Measurements from ENCODE around the gene ZDHHC12. TPM values are rescaled to one million over a fixed set of nuclear protein-coding genes. Genes with fewer than 3 reads are reported as not detected.
"Not testable (repeated sequence)": the region's sequence is repeated elsewhere in the genome, so short reads cannot be mapped to it uniquely, and the experiment has no call there.

The ZDHHC12 gene
- total and polyA plus RNA-seq, 3 donors from 2014 or later, result 36.4 to 57.5 (median 39.3) TPM

DNA sequence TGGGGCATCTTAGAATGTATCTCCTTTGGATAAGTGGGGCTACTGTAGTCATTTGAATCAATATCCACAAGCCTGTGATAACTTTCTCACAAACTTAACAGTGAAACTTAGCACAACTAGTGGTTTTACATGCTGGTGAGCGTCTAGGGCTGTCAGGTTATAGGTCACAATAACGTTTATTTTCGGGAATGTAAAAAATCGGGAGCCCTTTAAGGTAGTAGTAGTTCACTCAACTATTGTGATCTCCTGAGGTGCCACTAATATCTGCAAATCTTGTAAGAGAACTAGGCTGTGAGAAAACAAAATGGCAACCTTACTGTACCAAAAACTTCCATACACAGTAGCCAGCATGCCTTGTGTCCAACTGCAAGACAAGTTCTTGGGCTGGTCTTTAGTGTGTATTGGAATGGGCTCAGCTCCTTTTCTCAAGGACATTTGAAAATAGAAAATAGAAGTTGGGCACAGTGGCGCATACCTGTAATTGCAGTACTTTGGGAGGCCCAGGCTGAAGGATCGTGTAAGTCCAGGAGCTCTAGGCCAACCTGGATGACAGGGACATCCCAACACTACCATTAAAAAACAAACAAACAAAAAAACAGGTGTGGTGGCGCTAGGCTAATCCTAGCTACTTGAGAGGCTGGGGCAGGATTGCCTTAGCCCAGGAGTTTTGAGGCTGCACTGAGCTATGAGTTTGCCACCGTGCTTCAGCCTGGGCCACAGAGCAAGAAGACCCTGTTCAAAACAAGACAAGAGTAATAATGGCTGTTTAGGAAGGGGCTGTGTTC, 26.8 kb downstream of the ZDHHC12 start:
- TF ChIP-seq POLR2A (IDR thresholded peaks at IDR 0.05), result no peak
- TF ChIP-seq, protein P1, sequence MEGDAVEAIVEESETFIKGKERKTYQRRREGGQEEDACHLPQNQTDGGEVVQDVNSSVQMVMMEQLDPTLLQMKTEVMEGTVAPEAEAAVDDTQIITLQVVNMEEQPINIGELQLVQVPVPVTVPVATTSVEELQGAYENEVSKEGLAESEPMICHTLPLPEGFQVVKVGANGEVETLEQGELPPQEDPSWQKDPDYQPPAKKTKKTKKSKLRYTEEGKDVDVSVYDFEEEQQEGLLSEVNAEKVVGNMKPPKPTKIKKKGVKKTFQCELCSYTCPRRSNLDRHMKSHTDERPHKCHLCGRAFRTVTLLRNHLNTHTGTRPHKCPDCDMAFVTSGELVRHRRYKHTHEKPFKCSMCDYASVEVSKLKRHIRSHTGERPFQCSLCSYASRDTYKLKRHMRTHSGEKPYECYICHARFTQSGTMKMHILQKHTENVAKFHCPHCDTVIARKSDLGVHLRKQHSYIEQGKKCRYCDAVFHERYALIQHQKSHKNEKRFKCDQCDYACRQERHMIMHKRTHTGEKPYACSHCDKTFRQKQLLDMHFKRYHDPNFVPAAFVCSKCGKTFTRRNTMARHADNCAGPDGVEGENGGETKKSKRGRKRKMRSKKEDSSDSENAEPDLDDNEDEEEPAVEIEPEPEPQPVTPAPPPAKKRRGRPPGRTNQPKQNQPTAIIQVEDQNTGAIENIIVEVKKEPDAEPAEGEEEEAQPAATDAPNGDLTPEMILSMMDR (IDR thresholded peaks at IDR 0.05), result no peak
- Histone ChIP-seq H3K4me3 (no peak overlapping the region), H3K36me3 (ENCODE audit: low read depth, missing control alignments) (no peaks in the 10 kb centered on the region), H3K27ac (no peak overlapping the region), H3K27me3 (no peaks in the 10 kb centered on the region), H3K9me3 (no peaks in the 10 kb centered on the region), H3K4me1 (no peaks in the 10 kb centered on the region)
- DNase-seq, result no peak
- intact Hi-C loops (cut with DNase I; ENCODE audit: low total_unique reads), result no loop called here
- 72 to 73% methylated on average over 8 of the region's 8 CpGs for WGBS, 2 donors

DNA sequence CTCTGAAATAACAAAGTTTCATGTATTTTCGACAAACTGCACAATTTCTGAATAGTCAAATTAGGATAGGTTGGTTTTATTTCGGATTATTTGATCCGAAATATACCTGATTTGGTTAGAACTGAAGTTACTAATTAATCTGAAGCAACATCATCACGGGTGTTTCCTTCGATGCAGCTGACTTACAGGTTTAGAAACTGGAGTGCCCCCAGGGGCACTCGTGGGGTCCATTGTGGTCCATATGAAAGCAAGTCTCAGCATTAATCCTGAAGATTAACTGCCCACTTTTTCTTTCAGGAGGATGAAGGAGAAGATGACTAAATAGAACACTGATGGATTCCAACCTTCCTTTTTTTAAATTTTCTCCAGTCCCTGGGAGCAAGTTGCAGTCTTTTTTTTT, 29.6 kb downstream of the ZDHHC12 start:
- no peaks in the 10 kb centered on the region for H3K9me3 ChIP-seq
- TF ChIP-seq, protein P1 (IDR thresholded peaks at IDR 0.05), result no peak
- no peak for TF ChIP-seq POLR2A (IDR thresholded peaks at IDR 0.05)
- no peaks in the 10 kb centered on the region for H3K36me3 ChIP-seq (ENCODE audit: low read depth, missing control alignments)
- H3K4me1 ChIP-seq, result peaks cover 12% of the 10 kb centered on the region
- H3K4me3 ChIP-seq, result no peak overlapping the region
- DNase-seq, result no peak
- H3K27ac ChIP-seq, result no peak overlapping the region
- intact Hi-C loops (cut with DNase I; ENCODE audit: low total_unique reads), result no loop called here
- 78 to 81% methylated on average over 6 of the region's 6 CpGs for WGBS, 2 donors
- H3K27me3 ChIP-seq, result no peaks in the 10 kb centered on the region

DNA sequence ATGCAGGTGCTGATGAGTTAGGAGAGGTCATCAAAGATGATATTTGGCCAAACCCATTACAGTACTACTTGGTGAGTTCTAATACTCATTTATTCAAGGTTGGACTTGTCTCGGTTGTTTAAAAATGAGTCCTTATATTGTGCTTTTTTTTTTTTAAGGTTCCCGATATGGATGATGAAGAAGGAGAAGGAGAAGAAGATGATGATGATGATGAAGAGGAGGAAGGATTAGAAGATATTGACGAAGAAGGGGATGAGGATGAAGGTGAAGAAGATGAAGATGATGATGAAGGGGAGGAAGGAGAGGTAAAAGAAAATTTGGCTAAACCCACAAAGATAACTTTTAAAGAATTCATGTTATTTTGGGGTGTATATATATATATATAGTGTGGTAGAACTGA, 30.2 kb downstream of the ZDHHC12 start:
- DNase-seq; H3K9me3 ChIP-seq; H3K36me3 ChIP-seq (ENCODE audit: low read depth, missing control alignments); H3K27ac ChIP-seq; H3K4me3 ChIP-seq; H3K27me3 ChIP-seq; intact Hi-C loops (cut with DNase I; ENCODE audit: low total_unique reads): not testable (repeated sequence)
- H3K4me1 ChIP-seq, result peaks cover 12% of the 10 kb centered on the region
- 76 to 83% methylated on average over 3 of the region's 3 CpGs for WGBS, 2 donors

DNA sequence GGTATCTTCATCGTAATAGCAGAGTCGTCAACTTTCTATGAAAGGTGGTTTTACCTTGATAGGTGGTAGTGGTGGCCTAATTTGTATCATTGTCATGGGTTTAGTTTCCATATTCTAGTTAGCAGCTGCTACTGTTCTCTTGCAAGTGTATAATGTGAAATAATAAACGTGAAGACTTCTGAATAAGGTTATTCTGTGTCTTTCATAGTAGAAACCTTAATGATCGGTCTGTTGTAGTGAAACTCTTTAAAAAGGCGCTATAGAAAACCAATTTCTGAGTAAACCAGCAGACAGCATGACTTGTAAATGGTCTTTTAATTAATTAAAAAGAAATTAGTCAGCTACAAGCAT, 33.3 kb downstream of the ZDHHC12 start:
- H3K27me3 ChIP-seq, result no peaks in the 10 kb centered on the region
- WGBS, 2 donors, result 10 to 11% methylated on average over 5 of the region's 5 CpGs

DNA sequence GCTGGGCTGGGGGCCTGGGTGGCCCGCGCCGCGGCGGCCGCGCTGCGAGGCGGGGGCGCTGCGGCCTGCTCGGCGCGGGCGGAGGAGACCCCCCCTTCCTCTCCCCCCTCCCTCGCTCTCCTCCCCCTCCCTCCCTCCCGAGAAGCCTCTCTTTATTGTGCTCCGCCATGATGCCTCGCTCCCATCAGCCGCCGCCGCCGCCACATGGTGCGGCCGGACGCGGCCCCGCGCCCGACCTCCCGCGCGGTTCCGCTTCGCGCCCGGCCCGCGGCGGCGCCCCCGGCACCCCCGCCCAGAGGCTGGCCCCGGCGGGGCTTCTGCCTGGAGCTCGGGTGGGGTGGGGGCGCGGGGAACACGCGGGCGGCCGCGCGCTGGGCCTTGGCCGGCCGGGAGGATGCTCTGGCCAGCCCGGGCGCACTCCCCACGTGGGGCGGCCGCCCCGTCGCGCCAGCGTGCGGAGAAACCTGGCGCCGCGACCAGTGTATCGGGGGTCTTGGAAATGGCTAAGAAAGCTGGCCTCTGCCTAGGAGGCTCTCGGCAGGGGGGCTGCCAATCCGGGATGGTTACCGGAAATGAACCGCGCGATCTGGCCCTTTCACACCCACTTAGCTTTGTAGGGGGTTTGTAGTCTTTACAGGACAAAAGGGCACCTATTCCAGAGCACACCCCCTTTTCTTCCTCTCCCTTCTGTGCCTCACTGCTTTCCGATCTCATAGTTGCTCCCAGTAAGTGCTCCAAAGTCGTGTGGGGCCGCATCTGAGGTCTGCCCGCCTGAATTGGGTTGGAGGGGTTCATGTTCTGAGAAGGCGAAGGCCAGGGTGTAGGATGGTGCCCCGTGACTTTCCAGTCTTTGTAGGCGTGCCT, 33.9 kb downstream of the ZDHHC12 start:
- peaks cover 17% of the 10 kb centered on the region for H3K4me1 ChIP-seq
- no peaks in the 10 kb centered on the region for H3K9me3 ChIP-seq
- intact Hi-C loops (cut with DNase I; ENCODE audit: low total_unique reads), result no loop called here
- peak overlapping the region; percentile 50 to 75 for H3K27ac ChIP-seq
- TF ChIP-seq, protein P1 (IDR thresholded peaks at IDR 0.05), result no peak
- TF ChIP-seq POLR2A (IDR thresholded peaks at IDR 0.05), result no peak
- no peaks in the 10 kb centered on the region for H3K27me3 ChIP-seq
- WGBS, 2 donors, result 2 to 3% methylated on average over 11 to 23 of the region's 83 CpGs
- H3K4me3 ChIP-seq, result peak overlapping the region; percentile 79 to 96
- DNase-seq, result peak; percentile 58
- no peaks in the 10 kb centered on the region for H3K36me3 ChIP-seq (ENCODE audit: low read depth, missing control alignments)

More for the DNA sequence above, 33.3 kb downstream of the ZDHHC12 start:
- TF ChIP-seq POLR2A (IDR thresholded peaks at IDR 0.05), result no peak
- TF ChIP-seq, protein P1 (IDR thresholded peaks at IDR 0.05), result no peak
- Histone ChIP-seq H3K36me3 (ENCODE audit: low read depth, missing control alignments) (no peaks in the 10 kb centered on the region), H3K9me3 (no peaks in the 10 kb centered on the region), H3K4me1 (peaks cover 15% of the 10 kb centered on the region), H3K27ac (peak overlapping the region; percentile 50 to 75), H3K4me3 (peak overlapping the region; percentile 79 to 96)
- DNase-seq, result no peak
- intact Hi-C loops (cut with DNase I; ENCODE audit: low total_unique reads), result no loop called here

All from testis (tissue), 3 donors.